ENCODE results near the gene SLC2A4RG. TPM values are rescaled to one million over a fixed set of nuclear protein-coding genes. Genes with fewer than 3 reads are reported as not detected.

The SLC2A4RG gene
- total RNA-seq, 2 experiments from 2014 or later = 31.0 to 34.4 TPM

GRCh38 chr20:63734946-63735858 lies 4.4 kb upstream of the SLC2A4RG start:
- ChIA-PET CTCF (interaction anchor here (1.1 to 2.1 kb wide), 4 partner anchors 14 to 197 kb away, joined by 3 to 8 read pairs (median 5); partner anchors contain the start of genes ARFRP1, PTK6 and ZGPAT), POLR2A (interaction anchor here (3.0 kb wide), 1 partner anchor 27 kb away, joined by 17 read pairs; the partner anchor contains the start of genes ARFRP1 and ZGPAT)

- CTCF ChIA-PET = interaction anchor here (1.1 to 2.1 kb wide), 8 partner anchors 9 to 244 kb away, joined by 3 to 8 read pairs (median 4); partner anchors contain the start of genes ARFRP1, PTK6 and ZGPAT
- POLR2A ChIA-PET = interaction anchor here (0.5 to 3.0 kb wide), 6 partner anchors 8 to 129 kb away, joined by 3 to 17 read pairs (median 4); partner anchors contain the start of genes ARFRP1, TPD52L2 and ZGPAT
These were observed 3.5 kb upstream of the SLC2A4RG start, which contains the start of gene LIME1 for GRCh38 chr20:63735859-63736718. Gene LIME1 (plus strand): TSS chr20:63736664. CDS start chr20:63737550, 886 bp downstream.

DNA sequence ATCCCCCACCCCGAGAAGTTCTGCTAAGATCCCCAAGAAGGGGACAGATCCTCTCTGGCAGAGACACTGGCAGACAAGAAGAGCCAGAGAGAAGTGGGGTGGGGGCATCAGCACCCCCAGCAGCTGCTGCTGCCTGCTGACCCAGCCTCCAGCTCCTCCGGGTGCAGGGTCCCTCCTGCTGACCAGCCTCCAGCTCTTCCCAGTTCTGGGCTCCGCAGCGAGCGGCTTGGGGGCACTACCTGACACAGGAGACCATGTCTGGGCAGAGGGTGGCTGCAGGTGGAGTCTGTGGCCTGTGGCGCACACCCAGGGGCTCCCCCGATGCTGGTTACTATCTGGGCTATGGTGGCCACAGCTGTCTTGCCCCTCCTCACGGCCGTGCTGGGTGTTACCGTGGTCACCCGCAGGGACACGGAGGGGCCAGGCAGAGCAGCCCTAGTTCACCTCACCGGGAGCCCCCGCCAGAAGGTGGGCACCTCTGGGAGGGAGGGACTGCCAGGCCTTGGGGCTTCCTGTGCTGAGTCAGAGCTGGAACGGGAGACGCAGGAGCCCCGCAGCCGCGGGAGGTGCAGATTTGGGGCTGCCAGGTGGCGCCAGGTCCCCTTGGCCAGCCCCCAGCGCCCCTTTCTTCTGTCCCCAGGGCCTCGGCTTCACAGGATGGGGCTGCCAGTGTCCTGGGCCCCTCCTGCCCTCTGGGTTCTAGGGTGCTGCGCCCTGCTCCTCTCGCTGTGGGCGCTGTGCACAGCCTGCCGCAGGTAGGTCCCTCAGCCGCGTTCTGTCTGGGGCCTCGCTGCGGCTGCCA lies 2.5 kb upstream of the SLC2A4RG start:
- ChIA-PET POLR2A (interaction anchor here (1.0 to 3.0 kb wide), 3 partner anchors 29 to 128 kb away, joined by 3 to 17 read pairs (median 5); partner anchors contain the start of genes ARFRP1, TPD52L2 and ZGPAT), CTCF (interaction anchor here (1.2 to 2.1 kb wide), 8 partner anchors 8 to 243 kb away, joined by 3 to 8 read pairs (median 4); partner anchors contain the start of genes ARFRP1, PTK6 and ZGPAT)

GRCh38 chr20:63737695-63737944 lies 2.0 kb upstream of the SLC2A4RG start:
- POLR2A ChIA-PET = interaction anchor here (3.0 kb wide), 1 partner anchor 30 kb away, joined by 17 read pairs; the partner anchor contains the start of genes ARFRP1 and ZGPAT
- CTCF ChIA-PET = interaction anchor here (1.2 to 2.1 kb wide), 2 partner anchors 200 to 240 kb away, joined by 3 to 8 read pairs; partner anchors contain the start of gene PTK6

- CTCF ChIA-PET = interaction anchor here (0.9 to 1.7 kb wide), 5 partner anchors 12 to 239 kb away, joined by 3 to 11 read pairs (median 4); partner anchors contain the start of genes ARFRP1 and ZGPAT
These were observed 1.5 kb upstream of the SLC2A4RG start for GRCh38 chr20:63737945-63738686.

GRCh38 chr20:63738687-63739129 lies 868 bp upstream of the SLC2A4RG start:
- CTCF ChIA-PET = interaction anchor here (0.9 to 1.7 kb wide), 5 partner anchors 12 to 239 kb away, joined by 3 to 11 read pairs (median 4); partner anchors contain the start of genes ARFRP1 and ZGPAT
- POLR2A ChIA-PET = interaction anchor here (1.0 to 1.6 kb wide), 3 partner anchors 19 to 193 kb away, joined by 3 to 9 read pairs (median 5); partner anchors contain the start of genes ARFRP1 and ZGPAT

More at GRCh38 chr20:63737945-63738686, 1.5 kb upstream of the SLC2A4RG start:
- POLR2A ChIA-PET = interaction anchor here (1.0 to 1.6 kb wide), 2 partner anchors 30 to 193 kb away, joined by 3 to 9 read pairs; partner anchors contain the start of genes ARFRP1 and ZGPAT

DNA sequence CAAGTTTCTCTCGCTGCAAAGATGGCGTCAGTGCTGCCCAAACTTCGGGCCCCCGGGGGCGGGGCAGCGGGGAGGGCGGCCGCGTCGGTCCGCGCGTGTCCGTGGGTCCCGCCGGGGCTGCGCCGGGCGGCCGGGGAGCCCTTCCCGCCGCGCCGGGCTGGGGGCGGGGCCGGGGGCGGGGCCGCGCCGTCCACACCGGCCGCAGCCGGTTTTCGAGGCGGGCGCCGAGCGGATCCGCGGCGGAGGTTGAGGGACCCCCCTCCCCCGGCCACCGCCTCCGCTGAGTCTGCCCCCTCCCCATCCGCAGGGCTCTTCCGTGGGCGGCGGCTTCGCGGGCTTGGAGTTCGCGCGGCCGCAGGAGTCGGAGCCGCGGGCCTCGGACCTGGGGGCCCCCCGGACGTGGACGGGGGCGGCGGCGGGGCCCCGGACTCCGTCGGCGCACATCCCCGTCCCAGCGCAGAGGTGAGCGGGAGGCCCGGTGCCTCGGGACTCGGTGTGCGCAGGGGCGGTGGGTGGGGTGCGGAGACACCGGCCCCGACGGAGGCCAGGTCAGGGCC lies 572 bp downstream of the SLC2A4RG start:
- ChIA-PET POLR2A (interaction anchor here (0.6 to 2.2 kb wide), 4 partner anchors 11 to 112 kb away, joined by 6 to 13 read pairs (median 8); partner anchors contain the start of genes ARFRP1 and ZGPAT), CTCF (interaction anchor here (0.9 to 1.5 kb wide), 3 partner anchors 10 to 134 kb away, joined by 3 to 6 read pairs (median 3); no protein-coding TSS in a partner anchor)

- POLR2A ChIA-PET = interaction anchor here (0.6 to 2.2 kb wide), 6 partner anchors 10 to 113 kb away, joined by 3 to 13 read pairs (median 7); partner anchors contain the start of genes ARFRP1 and ZGPAT
- CTCF ChIA-PET = interaction anchor here (0.9 to 1.7 kb wide), 7 partner anchors 10 to 203 kb away, joined by 3 to 7 read pairs (median 3); partner anchors contain the start of genes ARFRP1, RTEL1 and ZGPAT
These were observed 1.2 kb downstream of the SLC2A4RG start for GRCh38 chr20:63740627-63741353.

DNA sequence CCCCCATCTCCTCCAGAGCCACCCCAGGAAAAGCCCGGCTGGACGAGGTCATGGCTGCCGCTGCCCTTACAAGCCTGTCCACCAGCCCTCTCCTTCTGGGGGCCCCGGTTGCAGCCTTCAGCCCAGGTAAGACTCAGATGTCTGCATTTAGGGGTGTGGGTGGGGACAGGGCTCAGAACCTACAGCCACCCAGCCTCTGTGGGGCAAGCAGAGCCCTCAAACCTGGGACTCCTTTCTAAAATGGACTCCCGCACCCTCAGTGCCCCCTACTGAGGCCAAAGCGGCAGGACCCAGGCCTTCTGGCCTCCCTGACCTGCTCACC lies 1.7 kb downstream of the SLC2A4RG start:
- POLR2A ChIA-PET = interaction anchor here (1.1 to 2.2 kb wide), 3 partner anchors 9 to 34 kb away, joined by 3 to 13 read pairs (median 8); partner anchors contain the start of genes ARFRP1 and ZGPAT
- CTCF ChIA-PET = interaction anchor here (0.9 to 1.7 kb wide), 6 partner anchors 9 to 204 kb away, joined by 3 to 7 read pairs (median 3); partner anchors contain the start of genes ARFRP1, RTEL1 and ZGPAT

GRCh38 chr20:63741676-63742380 lies 2.3 kb downstream of the SLC2A4RG start:
- CTCF ChIA-PET = interaction anchor here (1.0 to 1.7 kb wide), 6 partner anchors 9 to 204 kb away, joined by 3 to 7 read pairs (median 3); partner anchors contain the start of genes ARFRP1, RTEL1 and ZGPAT
- POLR2A ChIA-PET = interaction anchor here (1.1 to 2.2 kb wide), 3 partner anchors 9 to 35 kb away, joined by 3 to 13 read pairs (median 8); partner anchors contain the start of genes ARFRP1 and ZGPAT

DNA sequence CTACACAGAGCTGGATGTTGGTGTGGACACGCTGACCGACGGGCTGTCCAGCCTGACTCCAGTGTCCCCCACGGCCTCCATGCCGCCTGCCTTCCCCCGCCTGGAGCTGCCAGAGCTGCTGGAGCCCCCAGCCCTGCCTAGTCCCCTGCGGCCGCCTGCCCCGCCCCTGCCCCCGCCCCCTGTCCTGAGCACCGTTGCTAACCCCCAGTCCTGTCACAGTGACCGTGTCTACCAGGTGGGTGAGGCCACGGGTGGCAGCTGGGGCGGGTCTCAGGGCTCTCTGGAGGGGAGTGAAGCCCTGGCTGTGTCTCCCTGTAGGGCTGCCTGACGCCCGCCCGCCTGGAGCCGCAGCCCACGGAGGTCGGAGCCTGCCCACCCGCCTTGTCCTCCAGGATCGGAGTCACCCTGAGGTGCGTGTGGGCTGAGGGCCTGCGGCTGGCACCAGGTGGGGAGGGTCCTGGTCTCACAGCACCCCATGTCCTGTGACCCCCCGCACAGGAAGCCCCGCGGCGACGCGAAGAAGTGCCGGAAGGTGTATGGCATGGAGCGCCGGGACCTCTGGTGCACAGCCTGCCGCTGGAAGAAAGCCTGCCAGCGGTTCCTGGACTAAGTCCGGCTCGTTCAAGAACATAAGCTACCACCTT lies 2.9 kb downstream of the SLC2A4RG start:
- CTCF ChIA-PET = interaction anchor here (1.1 to 1.7 kb wide), 2 partner anchors 33 to 35 kb away, joined by 3 to 7 read pairs; partner anchors contain the start of genes ARFRP1 and ZGPAT
- POLR2A ChIA-PET = interaction anchor here (1.4 to 2.2 kb wide), 2 partner anchors 35 to 44 kb away, joined by 4 to 13 read pairs; partner anchors contain the start of genes ARFRP1 and ZGPAT

DNA sequence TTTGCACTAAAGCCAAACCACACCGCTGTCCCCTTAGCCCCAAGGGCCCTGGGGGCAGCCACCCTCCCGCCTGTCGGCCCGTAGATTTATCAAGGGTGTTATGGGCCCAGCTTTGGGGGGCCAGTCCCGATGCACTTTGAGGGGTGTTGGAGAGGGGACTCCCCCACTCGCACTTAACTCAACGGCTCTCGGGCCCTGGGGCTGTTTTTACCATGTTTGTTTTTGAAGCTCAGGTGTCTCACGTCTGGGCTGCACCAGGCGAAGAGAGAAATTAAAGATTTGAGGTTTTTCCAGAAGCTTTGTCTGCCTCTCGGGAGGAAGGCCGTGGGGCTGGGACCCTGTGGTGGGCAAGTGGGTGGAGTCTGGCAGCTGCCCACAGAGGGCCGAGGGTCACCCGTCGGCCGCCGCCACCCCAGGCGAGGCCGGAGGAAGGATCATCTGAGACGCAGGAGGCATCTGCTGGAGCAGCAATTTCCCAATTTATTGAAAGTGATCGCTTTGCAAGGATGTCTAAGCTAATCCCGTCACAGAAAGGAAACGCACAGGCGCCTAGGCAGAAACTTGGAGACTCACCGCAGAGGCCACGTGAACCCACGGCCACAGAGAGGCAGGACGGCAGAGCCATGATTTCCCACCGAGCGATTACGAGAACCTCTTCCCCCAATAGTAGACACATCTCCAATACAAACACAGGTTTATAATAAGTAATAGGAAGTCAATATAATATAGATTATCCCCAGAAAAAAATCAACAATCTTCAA lies 3.8 kb downstream of the SLC2A4RG start:
- ChIA-PET POLR2A (interaction anchor here (1.4 kb wide), 1 partner anchor 45 kb away, joined by 4 read pairs; no protein-coding TSS in a partner anchor), CTCF (no interaction called here)

- CTCF ChIA-PET = no interaction called here
These were observed 4.6 kb downstream of the SLC2A4RG start for GRCh38 chr20:63744158-63744557.

More at GRCh38 chr20:63744158-63744557, 4.6 kb downstream of the SLC2A4RG start:
- POLR2A ChIA-PET = no interaction called here

All from activated CD8-positive, alpha-beta memory T cell treated with anti-CD3 and anti-CD28 coated beads for 36 hours (primary cell).